HG03039 (cell line): ENCODE data around the gene ARHGAP22.

Experiments used
- ATAC-seq: cut with Tn5 transposase; IDR thresholded peaks from one replicate; pipeline ENCODE4 v1.9.1; 2021; ENCODE audit warnings: mild to moderate bottlenecking, moderate library complexity; ENCODE audit not compliant: unreplicated experiment

The ARHGAP22 gene

DNA sequence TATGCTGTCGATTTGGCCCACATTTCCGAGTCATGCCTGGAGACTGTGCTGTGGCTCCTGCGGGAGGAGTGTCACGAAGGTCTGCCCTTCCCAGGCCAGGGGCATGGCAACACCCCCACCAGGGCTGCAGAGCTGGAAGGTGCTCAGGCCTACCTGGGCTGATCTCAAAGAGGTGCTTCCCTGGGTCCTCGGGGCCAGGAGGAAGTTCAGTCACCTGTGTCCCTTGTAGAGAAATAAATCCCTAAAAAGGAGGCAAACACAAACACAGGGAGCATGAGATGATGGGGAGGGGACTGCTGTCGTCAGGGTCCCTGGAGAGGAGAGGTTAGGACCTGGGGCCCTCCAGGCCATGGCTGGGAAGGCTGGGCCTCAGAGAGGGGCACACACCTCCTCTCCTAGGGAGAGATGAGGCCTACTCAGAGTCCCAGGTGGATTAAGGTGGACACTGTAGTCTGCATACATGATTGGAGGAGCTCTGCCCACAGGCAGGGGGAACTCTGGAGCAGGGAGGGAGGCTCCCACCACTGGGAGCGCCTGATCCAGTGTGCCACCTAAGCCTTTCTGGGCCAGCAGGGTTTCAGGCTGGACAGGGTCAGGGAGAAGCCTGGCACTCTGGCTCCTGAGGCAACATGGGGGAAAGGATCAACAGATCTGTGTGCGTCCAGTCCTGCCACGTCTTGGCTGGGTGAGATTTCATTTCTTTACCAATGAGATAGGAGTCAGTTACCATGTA is 49.4 kb downstream of the ARHGAP22 start:
- no peak for ATAC-seq

GRCh38 chr10:48554656-48555055 is 50.2 kb downstream of the ARHGAP22 start:
- no peak for ATAC-seq

- no peak for ATAC-seq
Measured at GRCh38 chr10:48554246-48554645, 50.6 kb downstream of the ARHGAP22 start.

DNA sequence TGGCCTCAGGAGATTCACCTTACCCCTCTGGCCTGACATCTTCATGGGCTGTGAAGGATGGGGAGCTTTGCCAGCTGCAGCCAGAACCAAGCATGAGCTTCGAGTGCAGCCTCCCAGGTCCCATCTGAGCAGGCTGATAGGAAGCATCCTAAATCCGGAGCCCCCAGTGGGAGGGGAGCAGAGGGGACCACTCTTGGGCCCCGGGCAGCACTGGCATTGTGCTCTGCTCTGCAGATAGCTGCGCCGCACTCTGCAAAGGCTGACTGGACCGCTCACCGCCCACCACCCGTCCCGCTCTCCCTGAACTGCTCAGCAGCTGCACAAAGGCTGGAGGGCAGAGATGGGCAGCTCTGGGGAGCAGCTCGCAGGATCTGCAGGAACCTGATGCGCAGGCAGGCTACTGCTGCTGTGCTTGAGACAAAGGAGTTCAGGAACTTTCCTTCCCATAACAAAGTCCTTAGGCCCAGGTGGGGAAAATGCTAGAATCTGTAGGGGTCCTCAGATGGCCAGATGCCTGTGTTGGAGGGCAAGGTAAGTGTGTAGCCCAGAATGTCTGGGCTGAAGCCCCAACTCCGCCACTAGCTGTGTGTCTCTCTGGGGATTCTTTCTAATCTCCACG is 51.8 kb downstream of the ARHGAP22 start:
- ATAC-seq: no peak

DNA sequence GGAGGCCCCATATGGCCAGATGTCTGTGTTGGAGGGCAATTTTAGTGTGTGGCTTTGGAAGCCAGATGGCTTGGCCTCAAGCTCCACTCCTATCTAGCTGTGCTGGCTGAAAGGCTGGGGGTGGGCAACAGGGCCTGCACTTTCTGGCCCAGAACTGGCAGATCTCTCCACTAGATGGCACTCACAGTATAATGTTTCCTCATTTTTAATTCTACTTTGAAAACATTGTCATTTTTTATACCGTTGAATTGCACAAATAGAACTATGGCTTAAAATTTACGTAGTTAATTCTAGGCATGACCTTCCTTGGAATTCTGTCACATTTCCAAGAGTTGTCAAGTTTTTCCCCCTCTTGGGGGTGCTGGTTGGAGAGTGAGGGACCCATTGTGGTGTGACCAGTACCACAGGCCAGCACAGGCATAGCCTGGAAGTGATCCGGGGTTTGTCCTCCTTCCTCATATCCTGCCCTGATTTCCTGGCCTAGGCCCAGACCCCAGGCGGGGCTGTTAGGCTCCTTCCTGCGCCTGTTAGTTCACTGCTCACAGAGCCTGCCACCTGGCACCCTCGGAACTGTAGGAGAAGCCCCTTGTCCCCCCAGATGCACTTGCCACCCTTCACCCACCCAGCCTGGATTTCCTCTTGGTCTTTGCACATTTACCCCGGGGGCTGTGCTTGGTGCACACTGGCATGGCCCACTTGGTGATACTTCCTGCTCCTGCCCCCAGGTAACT is 52.8 kb downstream of the ARHGAP22 start:
- ATAC-seq: no peak

- ATAC-seq: no peak
Measured at GRCh38 chr10:48550977-48551376, 53.9 kb downstream of the ARHGAP22 start.

- ATAC-seq: no peak
Measured at GRCh38 chr10:48550071-48550691, 54.7 kb downstream of the ARHGAP22 start.

DNA sequence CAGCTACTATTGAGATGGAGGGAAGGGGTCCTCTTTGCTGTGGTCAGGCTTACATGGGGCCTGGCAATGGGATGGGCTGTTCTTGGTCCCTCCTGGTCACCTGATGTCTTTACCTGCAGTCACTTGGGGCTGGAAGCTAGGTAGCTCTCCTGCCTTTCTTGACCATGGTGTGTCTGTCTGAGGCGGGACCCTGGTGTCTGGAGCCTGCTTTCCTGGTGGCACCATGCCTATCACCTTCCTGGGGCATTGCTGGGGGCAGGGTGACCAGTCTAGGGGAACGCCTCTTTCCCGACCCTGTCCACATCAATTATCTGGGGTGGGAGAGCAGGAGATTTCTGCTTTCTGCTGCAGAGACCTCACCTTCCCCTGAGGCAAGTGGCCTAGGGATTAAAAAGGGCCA is 55.6 kb downstream of the ARHGAP22 start:
- no peak for ATAC-seq

DNA sequence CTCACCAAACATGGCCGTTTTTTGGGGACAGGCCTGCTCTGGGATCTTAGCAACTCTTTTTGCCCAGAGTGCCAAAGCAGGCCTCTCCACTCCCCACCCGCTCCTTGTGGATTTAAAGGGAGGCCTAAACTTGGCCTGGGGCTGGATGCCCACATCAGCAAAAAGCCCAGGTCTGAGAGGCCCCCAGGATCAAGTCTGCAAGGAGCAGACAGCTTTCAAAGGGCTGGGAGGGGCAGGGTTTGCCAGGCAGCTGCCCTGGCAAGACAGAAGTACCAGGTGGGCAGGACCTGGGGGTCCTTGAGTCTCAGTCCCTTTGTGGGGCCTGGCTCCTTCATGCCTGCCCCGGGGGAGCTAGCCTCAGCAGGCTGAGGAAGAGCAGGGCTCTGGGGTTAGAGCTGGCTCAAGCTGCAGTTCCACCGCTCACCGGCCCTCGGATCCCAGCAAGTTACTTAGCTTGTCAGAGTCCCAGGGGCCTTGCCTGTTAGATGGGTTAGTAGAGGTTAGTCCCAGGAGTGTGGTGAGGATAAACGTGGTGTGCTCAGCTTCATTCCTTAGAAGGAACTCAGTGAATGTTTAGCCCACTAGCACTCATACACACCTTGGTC is 56.2 kb downstream of the ARHGAP22 start:
- ATAC-seq: no peak

DNA sequence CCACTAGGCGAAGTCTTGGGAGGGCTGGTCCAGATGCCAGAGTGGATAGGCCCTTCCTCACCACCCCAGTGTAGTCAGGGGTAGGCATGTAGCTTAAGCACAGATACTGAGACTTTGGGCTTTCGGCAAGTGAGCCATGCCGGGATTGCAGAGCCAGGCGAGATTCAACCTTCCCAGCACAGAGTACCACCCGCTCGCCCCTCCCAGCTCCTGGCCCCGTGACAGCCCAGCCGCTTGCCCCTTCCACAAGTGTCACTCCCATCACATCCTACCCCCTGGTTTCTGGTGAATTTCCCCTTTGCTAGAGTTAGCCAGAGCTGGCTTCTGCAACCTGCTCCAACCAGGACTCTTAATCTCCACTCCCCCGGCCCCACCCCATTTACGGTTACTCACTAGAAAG is 56.9 kb downstream of the ARHGAP22 start:
- no peak for ATAC-seq

DNA sequence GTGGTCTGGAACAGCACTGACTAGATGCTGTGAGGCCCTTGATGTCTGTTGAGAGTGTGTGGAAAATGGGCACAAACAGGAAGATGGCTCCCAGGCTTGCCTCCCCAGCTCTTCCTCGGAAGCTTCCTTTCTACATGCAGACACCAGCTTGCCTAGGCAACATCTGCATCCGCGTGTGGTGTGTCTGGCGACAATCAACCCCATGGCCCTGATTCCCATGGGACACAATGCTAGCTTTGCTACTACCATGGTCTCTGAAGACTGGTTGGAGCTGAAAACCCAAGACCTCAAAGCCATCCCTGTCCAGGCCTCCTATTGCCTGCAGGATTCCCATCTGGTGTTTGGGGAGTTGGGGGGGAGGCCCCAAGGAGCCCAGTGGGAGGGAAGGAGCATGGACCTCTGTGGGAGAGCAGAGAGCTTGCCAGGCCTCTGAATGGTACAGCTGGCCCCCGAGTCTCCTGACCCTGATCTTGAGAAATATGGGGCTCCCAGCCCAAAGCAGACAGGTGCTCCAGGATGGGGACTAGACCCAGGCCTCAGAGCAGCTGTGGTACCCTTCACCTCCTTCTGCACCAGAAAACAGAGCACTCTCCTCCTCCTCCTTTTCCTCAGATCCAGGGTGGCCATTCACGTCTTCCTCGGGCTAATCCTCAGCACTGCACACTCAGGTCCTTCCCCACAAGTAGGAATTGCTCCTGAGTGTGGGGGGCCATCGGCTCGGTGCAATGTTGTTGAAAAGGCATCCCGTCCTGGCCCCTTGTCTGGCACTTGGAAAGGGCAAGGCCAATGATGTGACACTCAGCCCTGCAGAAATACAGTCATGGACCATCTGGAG is 57.6 kb downstream of the ARHGAP22 start:
- ATAC-seq: no peak

- ATAC-seq: no peak
Measured at GRCh38 chr10:48545462-48546145, 59.3 kb downstream of the ARHGAP22 start.

- ATAC-seq: no peak
Measured at GRCh38 chr10:48543182-48543844, 61.6 kb downstream of the ARHGAP22 start.

DNA sequence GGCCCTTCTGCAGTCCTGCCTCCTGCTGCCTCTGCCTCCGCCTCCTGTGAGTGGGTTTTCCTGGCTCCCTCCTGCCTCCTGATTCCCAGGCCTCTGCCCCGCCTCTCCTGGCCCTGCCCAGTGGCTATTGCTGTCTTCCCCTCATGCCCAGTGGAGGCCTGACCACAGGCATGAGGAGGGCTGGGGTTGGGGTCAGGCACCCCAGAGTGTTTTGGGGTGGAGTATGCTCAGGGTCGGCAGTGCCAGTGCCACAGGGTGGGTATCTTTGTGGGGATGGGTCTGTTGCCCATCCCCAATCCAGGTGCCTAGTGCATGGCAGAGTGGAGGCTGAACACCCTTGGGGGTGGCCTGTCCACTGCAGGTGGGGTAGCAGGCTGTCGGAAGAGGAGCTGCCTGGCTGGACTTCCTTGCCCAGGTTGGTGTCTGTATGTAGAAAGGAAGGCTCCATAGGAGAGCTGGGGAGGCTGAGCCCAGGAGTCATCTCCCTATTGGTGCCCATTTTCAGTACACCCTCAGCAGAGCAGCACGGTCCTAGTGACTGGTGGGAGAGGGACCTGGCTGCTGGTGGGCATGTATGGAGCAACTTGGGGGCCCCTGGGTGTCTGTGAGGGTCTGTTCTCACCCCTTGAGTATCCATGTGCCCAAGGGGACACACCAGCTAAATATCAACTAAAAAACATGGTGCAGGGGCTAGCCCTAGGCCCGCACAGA is 62.2 kb downstream of the ARHGAP22 start:
- no peak for ATAC-seq

DNA sequence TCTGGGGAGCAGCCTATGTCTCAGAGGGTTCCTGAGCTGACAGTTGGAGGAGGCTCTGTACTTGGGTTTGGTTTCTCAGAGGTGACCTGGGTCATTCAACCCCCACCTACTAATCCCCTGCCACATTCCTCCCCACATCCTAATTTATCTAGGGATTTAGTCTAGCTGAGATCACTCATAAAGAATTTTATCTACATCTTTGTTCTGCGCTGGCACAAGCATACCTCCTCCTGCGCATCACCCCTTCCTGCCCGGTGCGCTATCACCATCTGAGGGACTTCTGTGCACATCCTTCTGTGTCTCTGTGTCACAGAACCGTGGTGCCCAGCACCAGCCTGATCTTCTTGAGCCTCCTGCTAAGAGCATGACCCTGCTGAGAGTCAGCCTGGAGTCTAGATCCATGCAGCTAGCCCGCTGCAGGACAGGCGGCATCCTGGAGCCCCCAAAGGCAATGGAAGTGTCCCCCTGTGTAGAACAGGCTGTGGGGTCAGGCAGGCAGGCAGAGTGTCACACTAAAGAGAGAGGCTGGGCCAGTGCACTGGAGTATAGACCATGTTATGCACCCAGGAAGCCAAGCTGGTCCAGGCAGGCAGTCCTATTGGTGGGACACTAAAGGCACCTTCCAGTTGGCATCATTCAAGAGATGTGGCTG is 63.6 kb downstream of the ARHGAP22 start:
- ATAC-seq: no peak

- ATAC-seq: no peak
Measured at GRCh38 chr10:48538611-48539010, 66.3 kb downstream of the ARHGAP22 start.

DNA sequence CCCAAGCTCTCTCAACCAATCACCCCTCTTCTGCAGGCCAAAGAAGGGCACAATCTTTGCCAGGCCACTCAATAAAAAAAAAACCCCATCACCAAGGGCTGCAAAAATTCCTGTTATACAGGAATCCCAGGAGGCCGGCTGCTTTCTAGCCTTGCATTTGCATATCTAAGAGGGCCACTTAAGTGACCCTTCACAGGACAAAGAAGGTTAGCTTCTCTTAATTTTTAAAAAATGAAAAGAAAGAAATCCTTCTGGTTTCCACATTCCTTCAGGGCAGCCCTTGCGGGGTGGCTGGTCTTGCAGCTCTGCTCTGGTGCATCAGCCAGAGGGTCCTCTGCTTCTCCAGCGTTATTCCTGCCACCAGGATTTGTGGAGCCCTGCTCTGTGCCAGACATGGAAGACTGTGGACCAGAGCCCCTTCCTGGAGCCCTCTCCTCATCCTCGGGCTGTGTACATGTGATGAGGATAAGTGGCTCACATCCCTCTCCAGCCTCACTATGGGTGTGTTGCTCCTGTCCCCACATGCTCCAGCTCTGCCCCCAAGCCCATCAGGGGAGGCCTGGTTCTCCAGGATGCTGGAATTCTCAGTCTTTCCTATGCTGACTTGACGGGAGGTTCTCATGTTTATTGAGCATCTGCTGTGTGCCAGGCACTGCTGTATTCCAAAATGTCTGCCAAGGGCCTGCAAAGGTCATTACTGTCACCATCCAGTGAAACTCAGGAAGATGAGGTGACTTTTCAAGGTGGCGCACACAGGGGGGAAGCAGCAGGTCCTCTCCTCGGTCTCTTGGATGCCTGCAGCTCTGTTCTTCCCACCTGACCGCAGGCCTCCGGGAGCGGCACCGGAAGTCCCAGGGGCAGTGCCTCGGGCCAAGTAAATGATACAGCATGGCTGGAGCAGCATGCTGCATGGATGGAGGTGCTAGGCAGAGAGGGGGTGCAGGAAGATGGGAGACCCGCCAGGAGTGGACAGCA is 67.7 kb downstream of the ARHGAP22 start:
- ATAC-seq: no peak
